Stimulated activated CD8-positive, alpha-beta memory T cell treated with anti-CD3 and anti-CD28 coated beads, Interleukin-12 subunit alpha, Interleukin-12 subunit beta, amount 100 ng/mL, for 1 hour (primary cell): ENCODE data around the gene DNASE1L2.

ENCODE experiments used
- DNase-seq: peaks from one replicate; pipeline ENCODE4 v3.0.0-alpha.2; 2020; ENCODE audit warnings: low read depth

The DNASE1L2 gene

DNA sequence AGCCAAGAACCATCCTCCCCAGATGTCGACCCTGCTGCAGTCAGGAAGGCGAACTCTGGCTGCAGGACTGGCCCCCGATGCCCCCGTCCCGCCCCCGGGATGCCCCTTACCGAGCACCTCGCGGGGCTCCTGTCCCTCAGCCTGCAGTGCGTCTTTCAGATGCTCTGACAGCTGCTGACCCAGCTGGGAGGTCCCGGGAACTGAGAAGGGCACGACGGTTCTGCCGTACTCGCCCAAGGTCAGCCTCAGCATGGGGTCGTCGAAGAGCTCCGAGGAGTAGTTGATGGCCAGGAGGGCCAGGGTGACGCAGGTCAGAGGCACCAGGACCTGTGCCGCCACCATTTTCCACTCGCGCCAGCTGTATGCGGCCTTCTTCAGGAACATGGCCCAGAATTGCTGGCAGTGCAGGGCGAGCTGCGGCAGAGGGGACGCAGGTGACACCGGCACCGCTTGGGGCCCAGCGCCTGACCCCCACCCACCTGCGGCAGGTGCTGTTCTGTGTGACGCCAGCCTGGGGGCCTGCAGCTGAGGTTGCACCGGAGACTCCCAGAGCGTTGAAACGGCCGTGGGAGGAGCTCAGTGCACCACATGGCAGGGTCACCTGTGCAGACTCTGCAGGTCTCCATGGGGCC is 51.8 kb downstream of the DNASE1L2 start:
- no peak for DNase-seq
